Measurements from ENCODE around the gene LRP2.

DNA sequence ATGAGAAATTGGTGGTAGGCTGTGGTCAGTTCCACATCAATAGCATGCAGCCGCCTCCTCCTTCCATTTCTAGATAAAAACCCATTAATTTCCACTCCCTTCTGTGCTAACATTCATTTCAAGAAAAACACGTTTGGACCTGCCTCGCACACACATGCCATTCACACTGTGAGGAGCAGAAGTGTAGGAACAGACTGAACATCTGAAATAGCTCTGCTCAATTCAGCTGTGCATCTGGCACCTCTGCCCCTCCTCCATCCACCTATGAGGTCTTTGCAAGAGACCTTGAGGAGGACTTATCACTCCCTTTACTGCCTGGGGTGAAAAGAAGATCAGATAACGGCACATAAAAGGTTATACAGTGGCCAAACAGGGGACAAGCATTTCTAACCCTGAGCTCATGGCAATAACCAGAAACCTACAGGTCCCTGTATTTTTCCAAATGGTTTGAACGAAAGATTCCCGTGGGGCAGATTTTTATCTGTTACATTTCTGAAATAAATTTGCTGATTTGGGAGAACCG is 30.8 kb upstream of the LRP2 start:
- TF ChIP-seq, protein P1, sequence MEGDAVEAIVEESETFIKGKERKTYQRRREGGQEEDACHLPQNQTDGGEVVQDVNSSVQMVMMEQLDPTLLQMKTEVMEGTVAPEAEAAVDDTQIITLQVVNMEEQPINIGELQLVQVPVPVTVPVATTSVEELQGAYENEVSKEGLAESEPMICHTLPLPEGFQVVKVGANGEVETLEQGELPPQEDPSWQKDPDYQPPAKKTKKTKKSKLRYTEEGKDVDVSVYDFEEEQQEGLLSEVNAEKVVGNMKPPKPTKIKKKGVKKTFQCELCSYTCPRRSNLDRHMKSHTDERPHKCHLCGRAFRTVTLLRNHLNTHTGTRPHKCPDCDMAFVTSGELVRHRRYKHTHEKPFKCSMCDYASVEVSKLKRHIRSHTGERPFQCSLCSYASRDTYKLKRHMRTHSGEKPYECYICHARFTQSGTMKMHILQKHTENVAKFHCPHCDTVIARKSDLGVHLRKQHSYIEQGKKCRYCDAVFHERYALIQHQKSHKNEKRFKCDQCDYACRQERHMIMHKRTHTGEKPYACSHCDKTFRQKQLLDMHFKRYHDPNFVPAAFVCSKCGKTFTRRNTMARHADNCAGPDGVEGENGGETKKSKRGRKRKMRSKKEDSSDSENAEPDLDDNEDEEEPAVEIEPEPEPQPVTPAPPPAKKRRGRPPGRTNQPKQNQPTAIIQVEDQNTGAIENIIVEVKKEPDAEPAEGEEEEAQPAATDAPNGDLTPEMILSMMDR (IDR thresholded peaks at IDR 0.05) = no peak
- no peak for TF ChIP-seq POLR2A (IDR thresholded peaks at IDR 0.05)

Measured in thyroid gland (tissue), 4 donors.